Prostate gland (tissue), 2 donors: ENCODE results near the gene FMNL2.

Source experiments
- CTCF ChIP-seq, 4 experiments: fragments of 200-600 bp in 2 of 4; fragments of 450-650 bp in 2 of 4; sonication (generic) in 2 of 4; IDR thresholded peaks; 1 replicate in 3 of 4; 2 replicates in 1 of 4; pipeline ENCODE4 v1.5.1; 2016 to 2019; ENCODE audit warnings: antibody characterized with exemption in 4 of 4, mild to moderate bottlenecking in 2 of 4, moderate library complexity in 2 of 4
- POLR2A ChIP-seq: fragments of 450-650 bp; IDR thresholded peaks from one replicate; pipeline ENCODE4 v1.6.1; 2016; ENCODE audit warnings: antibody characterized with exemption, mild to moderate bottlenecking
- POLR2AphosphoS5 ChIP-seq: sonication (generic); formaldehyde crosslinking; IDR thresholded peaks from one replicate; pipeline ENCODE4 v1.6.1; 2017; ENCODE audit warnings: antibody characterized with exemption

DNA sequence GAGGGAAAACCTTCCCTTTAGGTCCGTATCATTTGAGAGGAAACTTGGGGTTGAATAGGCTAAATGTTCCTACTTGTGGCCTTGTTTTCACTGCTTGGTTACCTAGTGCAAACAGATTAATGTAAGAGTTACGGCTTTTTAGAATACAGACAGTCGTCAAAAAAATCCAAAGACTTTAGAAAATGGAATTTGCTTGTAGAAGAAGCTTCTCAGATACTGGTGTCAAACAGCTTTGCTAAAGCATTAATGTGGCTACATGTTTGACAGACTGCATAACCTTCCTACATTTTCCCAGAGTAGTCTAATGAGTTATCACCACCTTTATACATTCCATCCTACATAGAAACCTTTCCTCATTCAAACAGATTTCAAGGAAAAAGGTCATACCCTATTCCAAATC is 114.6 kb downstream of the FMNL2 start:
- TF ChIP-seq POLR2A: no peak
- TF ChIP-seq CTCF (IDR thresholded peaks at IDR 0.05): no peak
- TF ChIP-seq POLR2AphosphoS5: no peak
